Retinal pigment epithelial cell (primary cell): ENCODE data around the gene ZFP90.

Source experiments
- DNase-seq: peaks from one replicate; pipeline ENCODE4 v3.0.0-alpha.2; 2010; ENCODE audit warnings: low read depth
- H3K4me3 ChIP-seq: 2 replicates; pipeline ENCODE4 v1.5.1; 2011; ENCODE audit warnings: mild to moderate bottlenecking, low read length, control low read depth, moderate library complexity
- TF ChIP-seq, protein P1 (sequence below): conservative IDR thresholded peaks from 2 replicates; pipeline ENCODE4 v1.5.1; 2011; ENCODE audit warnings: low read depth, low read length, control low read depth, inconsistent platforms

Gene ZFP90

DNA sequence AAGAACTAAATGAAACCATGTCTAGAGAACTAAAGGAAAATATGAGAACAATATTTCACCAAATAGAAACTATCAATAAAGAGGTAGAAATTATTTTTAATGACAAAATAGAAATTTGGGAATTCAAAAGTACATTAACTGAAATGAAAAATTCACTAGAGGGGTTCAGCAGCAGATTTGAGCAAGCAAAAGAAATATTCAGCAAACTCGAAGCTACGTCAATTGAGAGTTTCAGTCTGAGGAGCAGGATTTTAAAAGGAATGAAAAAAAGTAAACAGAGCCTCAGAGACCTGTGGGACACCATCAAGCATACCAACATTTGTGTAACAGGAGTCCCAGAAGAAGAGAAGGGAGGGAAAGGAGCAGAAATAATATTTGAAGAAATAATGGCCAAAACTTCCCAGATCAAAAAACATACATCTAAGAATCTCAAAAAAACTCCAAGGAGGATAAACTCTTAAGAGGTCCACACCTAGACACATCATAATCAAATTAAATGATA is 38.3 kb downstream of the ZFP90 start:
- DNase-seq, result no peak
- TF ChIP-seq, protein P1, sequence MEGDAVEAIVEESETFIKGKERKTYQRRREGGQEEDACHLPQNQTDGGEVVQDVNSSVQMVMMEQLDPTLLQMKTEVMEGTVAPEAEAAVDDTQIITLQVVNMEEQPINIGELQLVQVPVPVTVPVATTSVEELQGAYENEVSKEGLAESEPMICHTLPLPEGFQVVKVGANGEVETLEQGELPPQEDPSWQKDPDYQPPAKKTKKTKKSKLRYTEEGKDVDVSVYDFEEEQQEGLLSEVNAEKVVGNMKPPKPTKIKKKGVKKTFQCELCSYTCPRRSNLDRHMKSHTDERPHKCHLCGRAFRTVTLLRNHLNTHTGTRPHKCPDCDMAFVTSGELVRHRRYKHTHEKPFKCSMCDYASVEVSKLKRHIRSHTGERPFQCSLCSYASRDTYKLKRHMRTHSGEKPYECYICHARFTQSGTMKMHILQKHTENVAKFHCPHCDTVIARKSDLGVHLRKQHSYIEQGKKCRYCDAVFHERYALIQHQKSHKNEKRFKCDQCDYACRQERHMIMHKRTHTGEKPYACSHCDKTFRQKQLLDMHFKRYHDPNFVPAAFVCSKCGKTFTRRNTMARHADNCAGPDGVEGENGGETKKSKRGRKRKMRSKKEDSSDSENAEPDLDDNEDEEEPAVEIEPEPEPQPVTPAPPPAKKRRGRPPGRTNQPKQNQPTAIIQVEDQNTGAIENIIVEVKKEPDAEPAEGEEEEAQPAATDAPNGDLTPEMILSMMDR, result no peak
- no peak overlapping the region for H3K4me3 ChIP-seq

DNA sequence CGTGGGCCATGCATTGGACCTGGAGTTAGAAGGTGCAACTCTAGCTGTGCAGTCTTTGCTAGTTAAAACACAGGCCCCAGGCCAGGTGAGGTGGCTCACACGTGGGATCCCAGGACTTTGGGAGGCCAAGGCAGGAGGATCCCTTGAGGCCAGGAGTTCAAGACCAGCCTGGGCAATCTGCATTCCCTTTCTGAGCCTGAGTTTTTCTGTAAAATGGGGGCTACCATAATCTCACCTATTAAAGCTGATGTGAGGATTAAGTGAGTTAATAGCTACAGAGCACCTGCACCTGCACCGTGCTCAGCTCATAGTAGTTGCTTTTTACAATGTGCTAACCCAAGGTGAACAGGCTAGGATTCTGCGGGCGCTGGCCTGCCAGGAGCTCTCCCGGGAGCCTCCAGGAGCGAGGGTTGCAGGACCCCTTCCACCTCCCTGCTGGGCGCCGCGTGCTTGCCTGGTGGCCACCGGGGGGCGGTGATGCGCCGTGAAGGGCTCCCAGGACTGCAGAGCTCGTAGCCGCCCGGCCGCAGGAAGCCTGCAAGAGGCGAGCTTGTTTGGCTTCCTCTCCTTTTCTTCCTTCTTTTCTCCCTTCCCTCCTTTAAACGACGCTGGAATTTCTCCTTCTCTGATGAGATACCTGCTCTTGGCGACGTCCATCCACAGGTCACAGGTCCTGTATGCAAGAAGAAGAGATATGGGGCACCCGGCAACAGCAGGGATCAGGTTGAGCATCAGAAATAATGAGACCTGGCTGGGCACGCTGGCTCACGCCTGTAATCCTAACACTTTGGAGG is 51.3 kb downstream of the ZFP90 start:
- TF ChIP-seq, protein P1, result peak; percentile 93
- no peak overlapping the region for H3K4me3 ChIP-seq
- no peak for DNase-seq

DNA sequence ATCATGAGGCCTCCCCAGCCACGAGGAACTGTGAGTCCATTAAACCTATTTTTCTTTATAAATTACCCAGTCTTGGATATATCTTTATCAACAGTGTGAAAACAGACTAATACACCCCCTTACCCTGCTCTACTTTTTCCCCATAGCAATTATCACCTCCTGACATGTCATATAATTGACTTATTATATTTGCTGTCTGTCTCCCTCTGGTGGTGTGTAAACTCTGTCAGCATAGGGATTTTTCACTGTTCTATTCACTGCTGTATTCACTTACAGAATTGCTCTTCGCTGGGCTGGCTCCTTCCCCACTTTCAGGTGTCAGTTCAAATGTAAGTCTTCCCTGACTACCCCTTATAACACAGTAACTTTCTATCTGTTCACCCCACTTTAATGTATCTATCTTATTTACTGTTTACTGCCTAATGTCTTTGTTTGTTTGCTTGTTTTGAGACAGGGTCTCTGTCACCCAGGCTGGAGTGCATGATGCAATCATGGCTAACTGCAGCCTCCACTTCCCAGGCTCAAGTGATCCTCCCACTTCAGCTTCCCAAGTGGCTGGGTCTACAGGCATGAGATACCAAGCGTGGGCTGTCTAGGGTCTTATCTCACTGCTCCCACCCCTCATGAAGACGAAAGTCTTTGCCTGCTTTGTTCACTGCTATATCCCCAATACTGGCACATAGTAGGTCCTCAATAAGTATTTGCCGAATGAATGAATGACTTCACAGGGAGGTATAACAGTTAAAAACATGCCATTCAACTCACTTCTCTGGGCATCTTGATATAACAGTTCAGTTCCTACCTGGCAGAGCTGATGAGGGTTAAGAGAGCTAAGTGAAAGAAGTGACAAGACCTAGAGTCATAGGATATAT is 53.6 kb downstream of the ZFP90 start:
- no peak for DNase-seq
- TF ChIP-seq, protein P1, result peak; percentile 50
- H3K4me3 ChIP-seq, result no peak overlapping the region

DNA sequence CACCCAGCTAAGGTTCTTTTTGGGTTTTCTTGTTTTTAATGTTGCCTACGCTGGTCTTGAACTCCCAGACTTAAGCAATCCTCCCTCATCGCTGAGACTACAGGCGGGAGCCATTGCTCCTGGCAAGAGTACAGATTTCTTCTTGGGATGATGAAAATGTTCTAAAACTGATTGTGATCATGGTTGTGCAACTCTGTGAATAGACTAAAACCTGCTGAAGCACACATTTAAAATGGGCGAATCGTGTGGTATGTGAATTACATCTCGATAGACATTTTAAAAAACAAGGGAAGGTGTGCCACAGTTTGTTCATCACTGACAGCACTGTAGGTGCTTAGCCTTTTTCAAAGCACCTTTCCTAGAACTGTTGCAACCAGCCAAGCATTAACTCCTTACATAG is 57.2 kb downstream of the ZFP90 start:
- TF ChIP-seq, protein P1, result no peak
- no peak overlapping the region for H3K4me3 ChIP-seq
- DNase-seq, result no peak

DNA sequence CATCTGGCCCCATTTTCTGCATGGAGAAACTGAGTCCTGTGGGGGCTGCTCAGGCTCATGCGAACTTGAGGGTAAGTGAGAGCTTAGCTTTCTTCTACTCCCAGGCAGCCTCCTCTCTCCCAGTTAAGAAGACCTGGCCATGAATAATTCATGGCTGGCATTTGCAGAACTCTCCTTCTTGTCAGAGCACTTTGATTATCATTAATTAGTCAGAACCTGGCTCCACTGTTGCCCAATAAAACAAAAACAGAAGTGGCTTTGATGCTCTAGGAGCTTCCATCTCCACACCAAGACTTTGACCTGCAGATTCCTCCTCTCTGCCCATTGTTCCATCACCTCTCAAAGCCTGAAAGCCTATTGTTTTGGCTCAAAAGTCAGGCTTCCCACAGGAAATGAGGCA is 60.5 kb downstream of the ZFP90 start:
- no peak for DNase-seq
- no peak overlapping the region for H3K4me3 ChIP-seq
- TF ChIP-seq, protein P1, result no peak

DNA sequence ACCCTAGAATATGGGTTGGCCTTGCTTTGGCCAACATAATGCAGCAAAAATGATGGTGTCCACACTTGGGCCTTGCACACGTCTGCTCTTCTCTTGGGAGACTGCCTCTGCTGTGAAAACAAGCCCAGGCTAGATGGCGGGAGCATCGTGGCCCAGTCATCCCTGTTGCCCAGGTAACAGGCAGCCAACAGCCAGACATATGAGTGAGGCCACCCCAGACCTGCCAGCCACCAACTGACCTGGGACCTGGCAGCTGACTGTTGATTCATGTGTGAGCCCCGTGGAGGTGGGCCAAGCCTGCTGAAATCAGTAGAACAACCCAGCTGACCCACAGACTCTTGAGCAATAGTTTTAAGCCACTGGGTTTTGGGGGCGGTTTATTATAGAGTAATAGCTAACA is 66.7 kb downstream of the ZFP90 start:
- TF ChIP-seq, protein P1, result no peak

More for the DNA sequence above, 66.7 kb downstream of the ZFP90 start:
- peak; percentile 94 for DNase-seq
- H3K4me3 ChIP-seq, result no peak overlapping the region
